RWPE1 (cell line): ENCODE measurements around the gene SPATS2.

Experiments
- CTCF ChIA-PET: fragments of 350-600 bp; sonication (Branson Sonifier 250); formaldehyde crosslinking; extraction: SDS; loops from one replicate; lab custom pipeline; 2021; lab: Yijun Ruan, JAX
- POLR2A ChIA-PET: fragments of 400-600 bp; formaldehyde crosslinking; extraction: SDS; loops from one replicate; lab custom pipeline; 2020; ENCODE audit warnings: antibody characterized with exemption; ENCODE audit not compliant: low non-redundant PET; lab: Yijun Ruan, JAX
- DNase-seq: peaks from one replicate; pipeline ENCODE4 v3.0.0; 2012; ENCODE audit warnings: low spot score
- H3K27ac ChIP-seq: fragments of 450-650 bp; 2 replicates; pipeline ENCODE4 v1.5.1; 2017
- TF ChIP-seq, protein P1 (sequence below): fragments of 450-650 bp; conservative IDR thresholded peaks from 2 replicates; pipeline ENCODE4 v1.5.1; 2017; ENCODE audit warnings: low read depth, mild to moderate bottlenecking

The SPATS2 gene

DNA sequence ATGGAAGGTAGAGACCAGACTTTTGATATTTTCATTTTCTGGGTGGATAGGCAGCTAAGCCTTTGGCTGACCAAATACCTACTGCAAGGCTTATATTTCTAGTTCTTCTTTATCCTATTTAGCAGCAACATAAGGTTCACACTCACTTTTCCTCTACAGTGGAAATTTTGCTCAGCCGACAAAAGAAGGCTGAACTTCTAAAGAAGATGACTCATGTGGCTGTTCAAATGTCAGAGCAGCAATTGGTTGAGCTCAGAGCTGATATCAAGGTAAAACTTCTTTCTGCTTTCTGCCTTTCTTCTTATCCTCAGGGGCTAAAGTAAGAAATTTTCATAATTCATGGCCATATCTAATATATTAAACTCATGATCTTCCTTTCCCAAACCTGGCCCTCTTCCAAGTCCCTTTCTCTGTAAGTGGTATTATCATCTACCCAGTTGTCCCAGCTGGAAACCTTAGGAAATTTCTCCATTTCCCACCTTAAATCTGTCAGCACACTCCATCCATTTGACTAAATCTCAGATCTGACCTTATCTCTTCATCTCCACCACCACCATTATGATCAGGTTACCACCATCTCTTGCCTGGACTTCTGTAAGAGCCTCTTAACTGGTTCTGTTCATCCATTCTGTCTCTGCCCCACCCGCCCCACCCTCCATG is 151.8 kb downstream of the SPATS2 start:
- H3K27ac ChIP-seq: no peak overlapping the region
- ChIA-PET CTCF (interaction anchor here (0.7 kb wide), 2 partner anchors 156 to 161 kb away, joined by 3 to 4 read pairs; no protein-coding TSS in a partner anchor), POLR2A (no interaction called here)
- TF ChIP-seq, protein P1, sequence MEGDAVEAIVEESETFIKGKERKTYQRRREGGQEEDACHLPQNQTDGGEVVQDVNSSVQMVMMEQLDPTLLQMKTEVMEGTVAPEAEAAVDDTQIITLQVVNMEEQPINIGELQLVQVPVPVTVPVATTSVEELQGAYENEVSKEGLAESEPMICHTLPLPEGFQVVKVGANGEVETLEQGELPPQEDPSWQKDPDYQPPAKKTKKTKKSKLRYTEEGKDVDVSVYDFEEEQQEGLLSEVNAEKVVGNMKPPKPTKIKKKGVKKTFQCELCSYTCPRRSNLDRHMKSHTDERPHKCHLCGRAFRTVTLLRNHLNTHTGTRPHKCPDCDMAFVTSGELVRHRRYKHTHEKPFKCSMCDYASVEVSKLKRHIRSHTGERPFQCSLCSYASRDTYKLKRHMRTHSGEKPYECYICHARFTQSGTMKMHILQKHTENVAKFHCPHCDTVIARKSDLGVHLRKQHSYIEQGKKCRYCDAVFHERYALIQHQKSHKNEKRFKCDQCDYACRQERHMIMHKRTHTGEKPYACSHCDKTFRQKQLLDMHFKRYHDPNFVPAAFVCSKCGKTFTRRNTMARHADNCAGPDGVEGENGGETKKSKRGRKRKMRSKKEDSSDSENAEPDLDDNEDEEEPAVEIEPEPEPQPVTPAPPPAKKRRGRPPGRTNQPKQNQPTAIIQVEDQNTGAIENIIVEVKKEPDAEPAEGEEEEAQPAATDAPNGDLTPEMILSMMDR: no peak
- no peak for DNase-seq

DNA sequence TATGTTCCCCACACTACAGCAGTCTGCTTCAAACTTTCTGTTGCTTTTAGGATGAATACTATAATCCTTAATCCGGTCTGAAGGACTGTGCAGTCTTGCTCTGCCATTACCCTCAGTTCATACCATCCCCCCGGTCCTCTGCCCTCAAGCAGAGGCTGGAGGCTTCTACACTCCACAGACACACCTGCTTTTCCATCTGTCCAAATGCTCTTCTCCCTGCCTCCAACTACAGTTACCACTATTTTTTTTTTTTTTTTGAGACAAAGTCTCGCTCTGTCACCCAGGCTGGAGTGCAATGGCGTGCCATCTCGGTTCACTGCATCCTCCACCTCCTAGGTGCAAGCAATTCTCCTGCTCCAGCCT is 152.3 kb downstream of the SPATS2 start:
- H3K27ac ChIP-seq: no peak overlapping the region
- DNase-seq: no peak
- ChIA-PET CTCF (no interaction called here), POLR2A (no interaction called here)
- TF ChIP-seq, protein P1: no peak

DNA sequence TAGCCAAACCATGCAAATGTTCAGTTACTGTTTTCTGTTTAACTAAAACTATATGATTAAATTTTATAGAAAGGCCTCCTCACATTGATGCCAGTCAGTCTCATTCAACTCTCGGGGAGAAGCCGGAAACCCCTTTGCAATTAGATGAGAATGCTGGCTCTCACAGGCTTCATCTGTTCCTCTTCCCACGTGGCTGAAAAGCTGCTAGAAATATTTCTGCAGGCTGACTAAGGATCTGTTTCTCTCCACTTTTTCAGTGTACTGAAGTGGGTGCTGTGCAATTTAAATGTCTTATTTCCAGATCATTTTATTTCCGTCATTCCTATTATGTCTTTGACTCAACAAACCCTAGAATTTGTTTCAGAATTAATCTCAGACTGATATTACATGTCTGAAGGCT is 154.1 kb downstream of the SPATS2 start:
- ChIA-PET CTCF (interaction anchor here (0.6 kb wide), 1 partner anchor 163 kb away, joined by 3 read pairs; no protein-coding TSS in a partner anchor), POLR2A (no interaction called here)
- DNase-seq: no peak
- TF ChIP-seq, protein P1: no peak
- H3K27ac ChIP-seq: no peak overlapping the region

DNA sequence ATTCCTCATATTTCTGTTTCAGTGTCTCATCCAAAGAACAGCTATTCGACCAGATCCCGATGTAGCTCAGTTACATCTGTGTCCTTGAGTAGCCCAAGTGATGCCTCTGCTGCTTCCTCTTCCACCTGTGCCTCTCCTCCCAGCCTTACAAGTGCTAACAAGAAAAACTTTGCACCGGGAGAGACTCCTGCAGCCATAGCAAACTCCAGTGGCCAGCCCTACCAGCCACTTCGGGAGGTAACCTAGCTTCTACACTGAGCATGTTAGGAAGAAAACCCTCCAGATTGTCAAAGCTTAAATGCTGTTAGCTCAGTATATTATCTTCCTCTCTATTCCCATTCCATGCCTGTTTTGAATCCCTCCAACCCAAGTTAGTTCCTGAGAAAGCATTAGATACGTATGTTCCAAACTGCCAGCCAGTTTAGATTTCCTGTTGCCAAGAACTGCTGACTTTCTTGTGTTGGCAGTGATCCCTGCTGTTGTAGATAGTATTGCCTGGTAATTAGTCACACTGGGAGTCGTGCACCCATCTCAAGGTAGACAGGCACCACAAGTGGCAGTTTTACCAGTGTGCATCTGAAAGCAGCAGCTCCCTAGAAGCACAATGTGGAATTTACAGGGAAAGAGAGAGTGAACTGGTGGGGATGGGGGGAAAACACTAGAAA is 157.5 kb downstream of the SPATS2 start:
- TF ChIP-seq, protein P1: no peak
- POLR2A ChIA-PET: no interaction called here
- no peak for DNase-seq
- no peak overlapping the region for H3K27ac ChIP-seq
- CTCF ChIA-PET: interaction anchor here (0.6 kb wide), 1 partner anchor 168 kb away, joined by 3 read pairs; no protein-coding TSS in a partner anchor

DNA sequence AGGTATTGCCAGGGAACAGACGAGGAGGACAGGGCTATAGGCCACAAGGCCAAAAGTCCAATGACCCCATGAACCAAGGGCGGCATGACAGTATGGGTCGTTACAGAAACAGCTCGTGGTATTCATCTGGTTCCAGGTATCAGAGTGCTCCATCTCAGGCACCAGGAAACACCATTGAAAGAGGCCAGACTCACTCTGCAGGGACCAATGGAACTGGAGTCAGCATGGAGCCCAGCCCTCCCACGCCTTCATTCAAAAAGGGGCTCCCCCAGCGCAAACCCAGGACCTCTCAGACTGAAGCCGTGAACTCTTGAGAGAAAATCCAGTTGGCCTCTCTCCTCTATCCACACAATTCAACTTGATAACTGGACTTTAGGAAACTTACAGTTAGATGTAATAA is 158.7 kb downstream of the SPATS2 start:
- POLR2A ChIA-PET: no interaction called here
- no peak overlapping the region for H3K27ac ChIP-seq
- TF ChIP-seq, protein P1: no peak
- CTCF ChIA-PET: interaction anchor here (0.6 kb wide), 1 partner anchor 36 kb away, joined by 4 read pairs; no protein-coding TSS in a partner anchor
- no peak for DNase-seq

DNA sequence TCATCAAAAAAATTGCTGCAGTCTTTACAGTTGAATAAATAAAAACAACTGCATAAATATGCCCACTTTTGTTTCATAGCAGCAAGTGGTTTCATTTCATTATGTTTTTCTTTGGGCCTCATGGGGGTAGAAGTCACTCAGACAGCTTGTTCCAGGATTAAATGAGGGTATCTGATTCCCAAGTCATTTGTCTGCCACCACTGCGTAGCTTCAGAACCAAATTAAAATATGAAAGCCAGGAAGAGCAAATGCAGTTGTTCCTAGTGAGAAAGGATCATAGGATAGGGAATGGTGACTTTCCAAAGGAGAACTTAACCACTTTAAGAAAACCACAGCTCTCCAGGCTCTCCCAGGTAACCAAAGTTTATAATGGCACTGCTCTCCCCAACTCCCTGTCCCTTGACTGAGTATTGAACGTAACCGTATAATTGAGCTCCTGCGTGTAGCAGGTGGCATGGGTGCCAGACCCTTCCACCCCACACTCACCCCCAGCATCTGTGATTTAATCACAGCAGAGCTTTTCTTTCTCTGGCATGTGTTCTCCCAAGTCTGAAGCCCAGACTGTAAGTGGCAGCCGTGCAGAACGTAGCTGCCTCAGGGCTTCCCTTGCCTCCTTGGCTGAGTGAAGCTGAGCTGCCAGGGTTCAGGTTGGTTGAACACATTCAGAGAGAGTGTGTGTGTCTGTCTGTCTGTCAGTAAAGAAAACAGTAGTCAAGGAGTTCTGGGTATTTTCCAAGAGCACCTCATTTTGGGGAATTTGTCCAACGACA is 160.3 kb downstream of the SPATS2 start:
- no peak for DNase-seq
- TF ChIP-seq, protein P1: no peak
- CTCF ChIA-PET: interaction anchor here (0.5 to 1.3 kb wide), 3 partner anchors 12 to 142 kb away, joined by 3 read pairs; no protein-coding TSS in a partner anchor
- H3K27ac ChIP-seq: no peak overlapping the region
- POLR2A ChIA-PET: no interaction called here
